ENCODE data around the gene LY6G6C. TPM values are rescaled to one million over a fixed set of nuclear protein-coding genes. Genes with fewer than 3 reads are reported as not detected.

The LY6G6C gene
- total and polyA plus RNA-seq, 5 experiments from 2014 or later = not detected

DNA sequence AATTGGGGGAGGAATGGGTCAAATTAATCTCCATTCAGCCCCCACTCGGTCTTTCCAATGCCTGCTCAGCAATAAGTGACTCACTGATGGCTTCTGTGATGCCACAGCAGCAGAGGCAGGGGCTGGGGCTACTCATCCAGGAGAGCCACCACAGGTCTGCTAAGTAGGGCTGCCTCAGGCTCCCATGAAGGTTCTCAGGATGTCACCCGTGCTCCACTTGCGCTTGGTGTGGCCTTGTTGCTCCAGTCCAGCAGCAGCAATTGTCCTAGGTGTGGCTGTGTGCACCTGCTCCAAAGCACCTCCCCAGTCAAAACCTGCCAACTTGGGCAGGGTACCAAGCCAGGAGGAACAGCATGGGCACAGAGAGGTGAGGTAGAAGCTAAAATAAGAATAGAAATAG is 627 bp upstream of the LY6G6C start:
- Mint-ChIP-seq H3K4me3 (no peak overlapping the region), H3K9me3 (no peaks in the 10 kb centered on the region), H3K27me3 (no peaks in the 10 kb centered on the region), H3K36me3 (no peaks in the 10 kb centered on the region), H3K4me1 (peaks cover 18 to 35% (median 30%) of the 10 kb centered on the region in 4 donors), H3K27ac (peak overlapping the region in 2 of 10 donors; percentile 7 to 63)
- no peak for ATAC-seq
- POLR2A ChIA-PET = interaction anchor here (0.6 to 0.7 kb wide), 2 partner anchors 69 to 101 kb away, joined by 3 to 5 read pairs; no protein-coding TSS in a partner anchor
- no peak for DNase-seq

- DNase-seq = no peak
- peaks cover 10 to 21% (median 13%) of the 10 kb centered on the region in 4 donors for H3K4me1 Mint-ChIP-seq
- no peak for ATAC-seq
- H3K27me3 Mint-ChIP-seq = no peaks in the 10 kb centered on the region
- no peaks in the 10 kb centered on the region for H3K9me3 Mint-ChIP-seq
- POLR2A ChIA-PET = no interaction called here
- H3K27ac Mint-ChIP-seq = peak overlapping the region in 1 of 10 donors; percentile 74
- H3K36me3 Mint-ChIP-seq = no peaks in the 10 kb centered on the region
- no peak overlapping the region for H3K4me3 Mint-ChIP-seq
These were observed 1.3 kb downstream of the LY6G6C start for GRCh38 chr6:31720196-31720770.

DNA sequence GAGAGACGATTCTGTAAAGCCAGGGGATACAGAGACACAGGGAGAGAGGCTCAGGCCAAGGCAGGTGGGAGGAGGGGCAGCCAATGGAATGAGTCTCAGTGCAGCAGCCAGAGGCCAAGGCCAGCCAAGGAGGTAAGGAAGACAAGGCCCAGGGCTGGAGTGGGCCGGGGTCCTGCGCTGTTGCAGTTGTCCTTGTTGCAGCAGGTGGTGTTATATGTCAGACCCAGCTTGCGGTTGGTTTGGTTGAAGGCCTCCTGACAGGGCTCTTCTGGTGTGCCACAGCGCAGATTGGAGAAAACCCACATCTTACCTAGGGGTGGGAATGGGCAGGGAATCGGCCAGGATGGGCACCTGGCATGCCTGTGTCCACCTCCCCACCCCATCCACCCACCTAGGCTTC is 2.5 kb downstream of the LY6G6C start:
- H3K36me3 Mint-ChIP-seq = no peaks in the 10 kb centered on the region
- H3K4me3 Mint-ChIP-seq = no peak overlapping the region
- H3K9me3 Mint-ChIP-seq = no peaks in the 10 kb centered on the region
- H3K27ac Mint-ChIP-seq = peak overlapping the region in 1 of 10 donors; percentile 56
- DNase-seq (no peak), ATAC-seq (no peak)
- POLR2A ChIA-PET = no interaction called here
- no peaks in the 10 kb centered on the region for H3K27me3 Mint-ChIP-seq
- H3K4me1 Mint-ChIP-seq = peaks cover 10 to 17% (median 14%) of the 10 kb centered on the region in 4 donors

GRCh38 chr6:31718265-31718664 is 3.3 kb downstream of the LY6G6C start:
- Mint-ChIP-seq H3K27ac (no peak overlapping the region), H3K4me1 (peaks cover 9 to 15% (median 13%) of the 10 kb centered on the region in 4 donors), H3K4me3 (no peak overlapping the region), H3K9me3 (no peaks in the 10 kb centered on the region), H3K36me3 (no peaks in the 10 kb centered on the region), H3K27me3 (no peaks in the 10 kb centered on the region)
- POLR2A ChIA-PET = no interaction called here
- no peak for ATAC-seq
- no peak for DNase-seq

DNA sequence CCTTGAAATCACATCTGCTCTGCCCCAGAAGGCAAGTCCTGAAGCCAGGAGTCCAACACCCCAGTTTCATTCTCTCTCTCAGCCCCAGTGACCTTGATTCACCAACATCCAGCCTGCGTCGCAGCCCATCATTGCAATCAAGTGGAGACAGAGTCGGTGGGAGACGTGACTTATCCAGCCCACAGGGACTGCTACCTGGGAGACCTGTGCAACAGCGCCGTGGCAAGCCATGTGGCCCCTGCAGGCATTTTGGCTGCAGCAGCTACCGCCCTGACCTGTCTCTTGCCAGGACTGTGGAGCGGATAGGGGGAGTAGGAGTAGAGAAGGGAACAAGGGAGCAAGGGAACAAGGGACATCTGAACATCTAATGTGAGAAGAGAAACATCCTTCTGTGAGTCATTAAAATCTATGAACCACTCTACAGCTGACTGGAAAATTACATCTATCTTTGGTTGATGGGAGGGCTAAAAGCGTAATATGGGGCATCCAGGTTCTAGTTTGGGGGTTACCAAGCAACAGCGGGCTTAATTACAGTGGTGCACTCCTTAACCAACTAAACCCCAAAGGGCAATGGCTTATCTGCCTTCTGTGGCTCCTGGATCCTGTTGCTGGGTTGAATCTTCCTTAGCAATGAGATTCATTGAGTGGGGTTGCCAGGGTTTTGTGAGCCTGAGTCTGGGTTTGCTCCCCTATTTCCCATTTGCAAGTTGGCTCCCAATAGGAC is 3.9 kb downstream of the LY6G6C start:
- H3K4me3 Mint-ChIP-seq = no peak overlapping the region
- H3K27me3 Mint-ChIP-seq = no peaks in the 10 kb centered on the region
- H3K27ac Mint-ChIP-seq = no peak overlapping the region
- DNase-seq (no peak), ATAC-seq (no peak)
- H3K4me1 Mint-ChIP-seq = peaks cover 8 to 15% (median 11%) of the 10 kb centered on the region in 4 donors
- H3K9me3 Mint-ChIP-seq = no peaks in the 10 kb centered on the region
- POLR2A ChIA-PET = no interaction called here
- no peaks in the 10 kb centered on the region for H3K36me3 Mint-ChIP-seq

DNA sequence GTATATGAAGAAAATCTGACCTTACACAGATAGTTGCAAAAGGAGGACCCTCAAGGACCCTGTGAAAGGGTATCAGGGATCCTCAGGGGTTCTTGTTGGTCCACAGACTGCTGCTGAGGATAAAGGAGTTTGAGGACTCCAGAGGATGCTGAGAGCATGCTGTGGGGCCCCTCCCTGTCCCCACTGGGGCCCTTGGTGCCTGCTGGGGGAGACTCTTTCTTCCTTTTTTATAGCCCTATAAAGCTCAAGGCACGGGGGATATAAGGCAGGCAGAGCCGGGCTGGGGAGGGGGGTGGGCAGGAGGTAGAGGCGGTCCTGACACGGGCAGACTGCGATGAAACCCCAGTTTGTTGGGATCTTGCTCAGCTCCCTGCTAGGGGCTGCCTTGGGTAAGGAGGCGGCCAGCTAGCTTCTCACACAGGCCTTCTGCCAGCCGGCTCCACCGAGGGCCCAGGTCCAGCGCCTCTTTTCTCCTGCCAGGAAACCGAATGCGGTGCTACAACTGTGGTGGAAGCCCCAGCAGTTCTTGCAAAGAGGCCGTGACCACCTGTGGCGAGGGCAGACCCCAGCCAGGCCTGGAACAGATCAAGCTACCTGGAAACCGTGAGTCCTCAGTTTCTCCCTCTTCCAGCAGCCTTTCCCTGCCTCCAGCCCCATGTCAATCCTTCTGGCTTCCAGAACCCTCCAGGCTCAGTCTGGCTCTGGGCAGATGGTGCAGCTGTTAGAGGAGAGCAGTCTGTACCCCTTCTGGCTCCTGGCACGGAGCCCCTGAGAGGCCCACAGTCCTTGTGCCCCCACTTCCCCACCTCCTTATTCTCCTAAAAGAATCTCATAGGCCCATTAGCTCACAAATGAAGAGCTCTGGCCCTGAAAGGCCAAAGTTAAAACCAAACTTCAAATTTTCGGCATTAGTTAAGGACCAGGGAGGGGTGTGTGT is 6.3 kb downstream of the LY6G6C start, which contains the start of gene LY6G6D:
TSS of gene LY6G6D (plus strand) at position 327 of the 937 bp plus-strand sequence. CDS start at position 335, 8 bp downstream.
- DNase-seq (no peak), ATAC-seq (no peak)
- peak within 1 kb of the TSS in 1 of 10 donors; percentile 5 for H3K4me3 Mint-ChIP-seq
- H3K9me3 Mint-ChIP-seq = no peaks in the 10 kb centered on the region
- POLR2A ChIA-PET = interaction anchor here (0.7 to 1.0 kb wide), 3 partner anchors 8 to 139 kb away, joined by 3 to 4 read pairs (median 3); partner anchors contain the start of genes ABHD16A and MPIG6B
- no peaks in the 10 kb centered on the region for H3K36me3 Mint-ChIP-seq
- H3K27me3 Mint-ChIP-seq = no peaks in the 10 kb centered on the region
- H3K4me1 Mint-ChIP-seq = peaks cover 22 to 28% (median 25%) of the 10 kb centered on the region in 4 donors
- peak within 1 kb of the TSS in 7 of 10 donors; percentile 10 to 88 (median 75) for H3K27ac Mint-ChIP-seq

DNA sequence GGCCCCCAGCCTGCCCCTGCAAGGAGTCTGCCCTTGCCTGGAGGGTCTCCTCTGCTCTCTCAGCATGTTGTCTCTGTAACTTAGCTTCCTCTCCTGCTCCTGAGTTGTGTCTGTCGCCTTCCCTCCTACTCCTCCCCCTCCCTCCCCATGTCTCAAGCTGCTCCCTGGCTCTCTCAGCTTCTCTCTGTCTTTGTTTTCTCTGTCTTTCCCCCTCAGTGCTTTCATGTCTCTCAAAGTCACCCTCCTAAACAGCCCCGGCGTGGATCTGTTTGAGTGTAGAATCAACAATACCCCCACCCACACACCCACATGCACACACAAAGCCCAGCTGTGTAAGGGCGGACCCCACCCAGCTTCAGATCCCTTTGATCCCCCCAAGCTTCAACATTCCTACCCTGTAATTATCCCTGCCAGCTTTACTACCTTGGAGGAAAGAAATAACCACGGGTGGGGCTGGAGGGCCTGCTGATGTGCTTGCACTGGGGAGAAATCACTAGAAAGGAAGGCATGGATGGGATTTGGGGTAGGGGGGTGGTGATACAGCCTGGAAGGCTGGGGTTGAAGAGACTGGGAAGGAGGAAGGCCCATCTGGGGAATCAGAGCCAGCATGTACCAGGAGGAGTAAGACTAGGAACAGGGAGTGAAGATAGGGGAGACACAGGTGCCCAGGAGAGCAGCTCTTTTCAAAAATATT is 7.4 kb downstream of the LY6G6C start:
- no peaks in the 10 kb centered on the region for H3K9me3 Mint-ChIP-seq
- H3K36me3 Mint-ChIP-seq = no peaks in the 10 kb centered on the region
- DNase-seq (no peak), ATAC-seq (no peak)
- peak overlapping the region in 7 of 10 donors; percentile 10 to 88 (median 75) for H3K27ac Mint-ChIP-seq
- H3K4me1 Mint-ChIP-seq = peaks cover 18 to 28% (median 25%) of the 10 kb centered on the region in 4 donors
- POLR2A ChIA-PET = interaction anchor here (1.0 kb wide), 1 partner anchor 11 kb away, joined by 5 read pairs; the partner anchor contains the start of gene ABHD16A
- H3K4me3 Mint-ChIP-seq = peak overlapping the region in 1 of 10 donors; percentile 5
- H3K27me3 Mint-ChIP-seq = no peaks in the 10 kb centered on the region

DNA sequence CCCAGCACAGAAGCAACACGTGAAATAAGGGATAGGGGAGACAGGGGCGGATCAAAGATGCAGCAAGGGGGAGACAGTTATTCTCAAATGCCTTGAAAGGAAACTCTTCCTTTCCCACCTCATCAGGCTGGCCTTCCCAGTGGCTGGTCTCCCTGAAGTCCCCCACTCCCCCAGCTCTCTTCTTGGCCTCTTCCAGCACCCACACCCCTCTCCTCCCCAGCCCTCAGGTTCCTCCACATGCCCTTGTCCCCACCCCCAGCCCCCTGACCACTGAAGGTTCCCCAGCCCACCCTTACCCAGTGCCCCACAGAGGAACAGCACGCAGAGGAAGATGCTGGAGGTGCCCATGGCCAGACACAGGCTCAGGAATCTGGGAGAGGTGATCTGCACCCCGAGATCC is 8.1 kb downstream of the LY6G6C start:
- Mint-ChIP-seq H3K36me3 (no peaks in the 10 kb centered on the region), H3K9me3 (no peaks in the 10 kb centered on the region), H3K27ac (peak overlapping the region in 3 of 10 donors; percentile 27 to 56 (median 31)), H3K27me3 (no peaks in the 10 kb centered on the region), H3K4me1 (peaks cover 18 to 28% (median 25%) of the 10 kb centered on the region in 4 donors), H3K4me3 (no peak overlapping the region)
- no peak for ATAC-seq
- POLR2A ChIA-PET = interaction anchor here (1.0 kb wide), 1 partner anchor 10 kb away, joined by 5 read pairs; the partner anchor contains the start of gene ABHD16A
- DNase-seq = no peak

DNA sequence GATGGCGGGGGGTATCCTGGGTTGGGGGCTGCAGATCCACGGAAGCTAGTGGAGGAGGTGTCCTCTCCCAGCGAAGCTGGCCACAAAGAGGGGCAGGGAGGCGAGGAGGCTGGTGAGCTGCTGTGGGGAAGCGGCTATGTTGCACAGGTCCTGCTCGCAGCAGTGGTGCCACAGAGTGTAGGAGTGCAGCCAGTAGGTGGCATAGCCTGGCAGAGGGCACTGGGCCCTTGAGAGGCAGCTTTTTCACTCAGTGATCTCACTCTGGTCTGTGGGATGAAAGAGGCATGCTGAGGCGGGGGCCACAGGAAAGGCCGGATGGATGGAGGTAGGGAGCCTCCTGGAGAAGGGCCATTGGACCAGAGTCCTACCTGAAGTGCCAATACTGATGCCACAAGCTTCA is 9.2 kb downstream of the LY6G6C start:
- Mint-ChIP-seq H3K9me3 (no peaks in the 10 kb centered on the region), H3K36me3 (no peaks in the 10 kb centered on the region), H3K4me3 (no peak overlapping the region), H3K27me3 (no peaks in the 10 kb centered on the region), H3K27ac (peak overlapping the region in 3 of 10 donors; percentile 50 to 71 (median 58)), H3K4me1 (peaks cover 18 to 28% (median 25%) of the 10 kb centered on the region in 4 donors)
- POLR2A ChIA-PET = interaction anchor here (1.2 kb wide), 1 partner anchor 11 kb away, joined by 3 read pairs; the partner anchor contains the start of gene MPIG6B
- ATAC-seq (peak; percentile 39 to 43), DNase-seq (no peak)

DNA sequence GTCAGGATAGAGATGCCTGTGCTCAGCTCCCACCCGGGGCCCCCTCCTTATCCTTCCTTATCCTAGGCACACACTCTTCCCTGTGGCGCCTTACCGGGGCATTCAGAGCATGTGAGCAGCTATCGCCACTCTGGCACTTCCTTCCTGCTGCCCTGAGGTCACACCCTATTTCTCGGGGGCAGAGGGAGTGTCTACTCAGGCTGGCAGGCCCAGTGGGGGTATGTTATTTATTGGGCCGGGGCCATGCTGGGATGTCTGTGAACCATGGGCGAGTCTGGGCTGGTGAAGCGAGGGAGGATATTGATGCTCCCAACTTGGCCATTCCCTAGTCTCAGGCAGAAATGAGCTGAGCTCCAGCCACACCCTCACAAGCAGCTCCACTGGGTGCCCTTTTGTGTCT is 10.3 kb downstream of the LY6G6C start:
- peaks cover 18 to 28% (median 25%) of the 10 kb centered on the region in 4 donors for H3K4me1 Mint-ChIP-seq
- no peak overlapping the region for H3K4me3 Mint-ChIP-seq
- no peak for DNase-seq
- H3K27me3 Mint-ChIP-seq = no peaks in the 10 kb centered on the region
- POLR2A ChIA-PET = interaction anchor here (0.6 to 1.2 kb wide), 4 partner anchors 8 to 16 kb away, joined by 3 to 4 read pairs (median 3); partner anchors contain the start of genes ABHD16A and MPIG6B
- no peaks in the 10 kb centered on the region for H3K9me3 Mint-ChIP-seq
- H3K27ac Mint-ChIP-seq = peak overlapping the region in 1 of 10 donors; percentile 29
- no peaks in the 10 kb centered on the region for H3K36me3 Mint-ChIP-seq
- ATAC-seq = no peak

DNA sequence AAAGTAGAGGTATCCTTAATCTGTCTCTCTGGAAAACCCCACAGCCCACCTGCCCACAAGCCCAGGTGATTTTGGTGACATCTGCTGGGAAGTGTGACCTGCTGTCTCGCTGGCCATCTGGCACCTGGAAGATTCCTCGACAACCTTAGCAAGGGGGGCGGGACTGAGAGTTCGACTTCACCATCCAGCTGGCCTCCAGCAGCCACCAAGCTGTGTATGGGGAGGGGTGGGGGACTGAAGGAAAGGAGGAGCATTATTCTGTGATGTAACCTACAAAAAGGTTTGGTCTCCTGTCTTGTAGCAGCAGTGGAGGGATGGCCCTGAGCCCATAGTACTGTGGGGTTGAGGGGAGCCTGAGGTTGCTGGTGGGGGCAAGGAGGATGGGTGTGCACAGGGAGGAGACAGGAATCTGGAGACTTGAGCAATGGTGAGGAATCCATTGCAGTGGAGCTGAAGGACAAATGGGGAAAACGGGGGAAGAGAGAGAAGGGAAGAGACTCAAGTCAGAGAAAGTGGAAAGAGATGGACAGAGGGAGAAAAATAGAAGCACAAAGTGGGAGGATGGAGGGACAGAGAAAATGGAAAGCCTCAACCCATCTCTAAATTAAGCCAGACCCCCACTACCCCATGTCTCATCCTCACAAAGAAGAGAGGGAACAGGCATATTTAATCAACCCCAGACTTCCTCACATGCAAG is 10.9 kb downstream of the LY6G6C start:
- Mint-ChIP-seq H3K36me3 (no peaks in the 10 kb centered on the region), H3K4me3 (no peak overlapping the region), H3K27ac (peak overlapping the region in 4 of 10 donors; percentile 7 to 86 (median 47)), H3K4me1 (peaks cover 18 to 28% (median 25%) of the 10 kb centered on the region in 4 donors), H3K27me3 (no peaks in the 10 kb centered on the region), H3K9me3 (no peaks in the 10 kb centered on the region)
- POLR2A ChIA-PET = interaction anchor here (0.6 to 0.7 kb wide), 2 partner anchors 14 to 58 kb away, joined by 3 to 7 read pairs; partner anchors contain the start of gene BAG6
- ATAC-seq = no peak
- DNase-seq = no peak

All from naive thymus-derived CD8-positive, alpha-beta T cell (primary cell).